ENCODE data around the gene PIK3R6. TPM values are rescaled to one million over a fixed set of nuclear protein-coding genes. Genes with fewer than 3 reads are reported as not detected.
A peak's percentile ranks its signal among the peaks of the same experiment; 100 is the strongest.

PIK3R6 gene
- total and polyA plus RNA-seq, 10 of the 15 experiments (the other 5 are each of a cell fraction or from before 2014, with no cell fraction given) = 6.7 to 146 (median 68.2) TPM

GRCh38 chr17:8806926-8807550 lies 60.4 kb downstream of the PIK3R6 start (continued):
- peak; percentile 74 for TF ChIP-seq ATF7 (IDR thresholded peaks at IDR 0.05; ENCODE audit: low read depth)

GRCh38 chr17:8806253-8806925 lies 61.1 kb downstream of the PIK3R6 start:
- intact Hi-C loops (cut with micrococcal nuclease; ENCODE audit: unreplicated experiment) = loop anchor here (2.0 to 10.0 kb wide), 3 partner anchors 52 to 188 kb away; no protein-coding TSS in a partner anchor
- ChIA-PET SMC1A (ENCODE audit: uncharacterized antibody, unreplicated experiment) (interaction anchor here (0.7 to 3.8 kb wide), 22 partner anchors 12 to 396 kb away, joined by 3 to 35 read pairs (median 5); partner anchors contain the start of gene PIK3R6), POLR2A (interaction anchor here (0.6 to 4.5 kb wide), 15 partner anchors 12 to 157 kb away, joined by 3 to 35 read pairs (median 5); partner anchors contain the start of gene PIK3R6)
- TF ChIP-seq RELA (IDR thresholded peaks at IDR 0.05; ENCODE audit: borderline replicate concordance, partially characterized antibody) (peak; percentile 54), SUZ12 (IDR thresholded peaks at IDR 0.05; ENCODE audit: unreplicated experiment) (no peak), DPF2 (IDR thresholded peaks at IDR 0.05) (peak; percentile 53; the same call in 1 of the 2 replicates), WRNIP1 (IDR thresholded peaks at IDR 0.05; ENCODE audit: borderline replicate concordance, low read depth, low read length) (0 out of 2 replicates have a peak, but pooled peaks have one; percentile 24), FOS (IDR thresholded peaks at IDR 0.05; ENCODE audit: borderline replicate concordance, extremely low read depth, insufficient read length) (no peak), USF2 (IDR thresholded peaks at IDR 0.05; ENCODE audit: borderline replicate concordance, low read depth, low read length) (no peak), ZZZ3 (IDR thresholded peaks at IDR 0.05; ENCODE audit: control insufficient read depth, insufficient read length, low read depth) (no peak), SMAD5 (IDR thresholded peaks at IDR 0.05; ENCODE audit: low read depth) (no peak), CBFB (IDR thresholded peaks at IDR 0.05; ENCODE audit: low read depth) (no peak), MEF2A (IDR thresholded peaks at IDR 0.05; ENCODE audit: insufficient read depth, low read depth, low read length) (no peak), POLR2A (IDR thresholded peaks at IDR 0.05; ENCODE audit: low read depth, low read length) (0 out of 2 replicates have a peak, but pooled peaks have one; percentile 8), RUNX3 (IDR thresholded peaks at IDR 0.05; ENCODE audit: low read length) (peak; percentile 79), HDGF (IDR thresholded peaks at IDR 0.05) (0 out of 2 replicates have a peak, but pooled peaks have one; percentile 33), IRF5 (IDR thresholded peaks at IDR 0.05; ENCODE audit: borderline replicate concordance) (no peak), IRF3 (IDR thresholded peaks at IDR 0.05) (no peak), BMI1 (IDR thresholded peaks at IDR 0.05; ENCODE audit: borderline replicate concordance) (0 out of 2 replicates have a peak, but pooled peaks have one; percentile 13)

More at GRCh38 chr17:8806253-8806925, 61.1 kb downstream of the PIK3R6 start:
- ATAC-seq (peak; percentile 43), DNase-seq (ENCODE audit: low read depth, low spot score) (no peak), FAIRE-seq (peak; percentile 66)
- Histone ChIP-seq H3K27me3 (replicated peaks in 1 of 2; ENCODE audit: control insufficient read depth in 2 of 2, insufficient read depth in 2 of 2, low read length in 1 of 2) (no peaks in the 10 kb centered on the region), H3K9me3 (replicated peaks; ENCODE audit: control insufficient read depth, insufficient read depth, low read length) (peaks cover 23% of the 10 kb centered on the region; the same call in 2 of the 3 replicates), H3K9ac (ENCODE audit: control insufficient read depth, insufficient read depth, low read length) (peak overlapping the region; percentile 54), H3K4me1 (ENCODE audit: control insufficient read depth, insufficient read depth, low read length) (peaks cover 43% of the 10 kb centered on the region), H3K79me2 (ENCODE audit: control insufficient read depth, insufficient read depth, low read length) (no peaks in the 10 kb centered on the region; the same call in none of the 2 replicates), H4K20me1 (ENCODE audit: control insufficient read depth, insufficient read depth) (no peaks in the 10 kb centered on the region), H3K27ac (ENCODE audit: control insufficient read depth, insufficient read depth) (peak overlapping the region; percentile 96), H3K4me2 (ENCODE audit: control insufficient read depth, insufficient read depth) (peak overlapping the region; percentile 43), H3K4me3 (no peak overlapping the region), H3K36me3 (ENCODE audit: control insufficient read depth in 2 of 2, insufficient read depth in 2 of 2, low read length in 1 of 2) (peaks cover 42 to 61% of the 10 kb centered on the region in 2 experiments), H2AFZ (ENCODE audit: control insufficient read depth, low read depth, low read length) (no peak overlapping the region)
- ChIA-PET RAD21 (ENCODE audit: unreplicated experiment) (interaction anchor here (0.8 to 4.6 kb wide), 21 partner anchors 12 to 225 kb away, joined by 3 to 33 read pairs (median 5); partner anchors contain the start of gene PIK3R6), CTCF (interaction anchor here (0.7 to 3.1 kb wide), 14 partner anchors 14 to 1790 kb away, joined by 3 to 14 read pairs (median 8); no protein-coding TSS in a partner anchor)
- in situ Hi-C loops (cut with MboI) = no loop called here
- WGBS (ENCODE audit: insufficient coverage, insufficient replicate concordance, low lambda C conversion rate, missing lambda C conversion rate) = 15% methylated on average over 3 of the region's 3 CpGs
- BruUV-seq (replicated peaks) = no TSS peak

Data from GM12878 (cell line).